Activated naive CD4-positive, alpha-beta T cell treated with anti-CD3 and anti-CD28 coated beads, Interleukin-2, amount 50 U/mL, for 24 hours (primary cell): ENCODE data around the gene GCAT.

Experiments
- H3K27ac Mint-ChIP-seq: one replicate; pipeline ENCODE4 v1.8.0; 2021; ENCODE audit warnings: mild to moderate bottlenecking, mixed read lengths
- H3K27me3 Mint-ChIP-seq: one replicate; pipeline ENCODE4 v1.8.0; 2021; ENCODE audit warnings: mixed read lengths
- H3K36me3 Mint-ChIP-seq: one replicate; pipeline ENCODE4 v1.8.0; 2021; ENCODE audit warnings: mixed read lengths
- H3K4me1 Mint-ChIP-seq: one replicate; pipeline ENCODE4 v1.8.0; 2021; ENCODE audit warnings: mixed read lengths
- H3K4me3 Mint-ChIP-seq: one replicate; pipeline ENCODE4 v1.8.0; 2021; ENCODE audit warnings: mild to moderate bottlenecking, mixed read lengths
- H3K9me3 Mint-ChIP-seq: one replicate; pipeline ENCODE4 v1.8.0; 2021; ENCODE audit warnings: mixed read lengths

Gene GCAT

GRCh38 chr22:37817705-37818408, 10.1 kb downstream of the GCAT start:
- H3K27ac Mint-ChIP-seq = no peak overlapping the region
- peaks cover 2% of the 10 kb centered on the region for H3K36me3 Mint-ChIP-seq
- peaks cover 7% of the 10 kb centered on the region for H3K27me3 Mint-ChIP-seq
- peak overlapping the region; percentile 33 for H3K4me3 Mint-ChIP-seq
- no peaks in the 10 kb centered on the region for H3K9me3 Mint-ChIP-seq
- H3K4me1 Mint-ChIP-seq = peaks cover 12% of the 10 kb centered on the region

- H3K4me3 Mint-ChIP-seq = peak overlapping the region; percentile 69
- H3K27ac Mint-ChIP-seq = no peak overlapping the region
- no peaks in the 10 kb centered on the region for H3K9me3 Mint-ChIP-seq
- H3K4me1 Mint-ChIP-seq = peaks cover 12% of the 10 kb centered on the region
- peaks cover 7% of the 10 kb centered on the region for H3K27me3 Mint-ChIP-seq
- peaks cover 2% of the 10 kb centered on the region for H3K36me3 Mint-ChIP-seq
These were observed 10.8 kb downstream of the GCAT start for GRCh38 chr22:37818409-37819104.

GRCh38 chr22:37819105-37819433, 11.3 kb downstream of the GCAT start:
- H3K27ac Mint-ChIP-seq = no peak overlapping the region
- H3K27me3 Mint-ChIP-seq = peaks cover 7% of the 10 kb centered on the region
- H3K9me3 Mint-ChIP-seq = no peaks in the 10 kb centered on the region
- H3K36me3 Mint-ChIP-seq = peaks cover 2% of the 10 kb centered on the region
- H3K4me3 Mint-ChIP-seq = peak overlapping the region; percentile 69
- H3K4me1 Mint-ChIP-seq = peaks cover 12% of the 10 kb centered on the region

GRCh38 chr22:37820350-37820749, 12.6 kb downstream of the GCAT start:
- Mint-ChIP-seq H3K4me1 (peaks cover 12% of the 10 kb centered on the region), H3K36me3 (peaks cover 2% of the 10 kb centered on the region), H3K4me3 (no peak overlapping the region), H3K27me3 (peaks cover 7% of the 10 kb centered on the region), H3K27ac (no peak overlapping the region), H3K9me3 (no peaks in the 10 kb centered on the region)

DNA sequence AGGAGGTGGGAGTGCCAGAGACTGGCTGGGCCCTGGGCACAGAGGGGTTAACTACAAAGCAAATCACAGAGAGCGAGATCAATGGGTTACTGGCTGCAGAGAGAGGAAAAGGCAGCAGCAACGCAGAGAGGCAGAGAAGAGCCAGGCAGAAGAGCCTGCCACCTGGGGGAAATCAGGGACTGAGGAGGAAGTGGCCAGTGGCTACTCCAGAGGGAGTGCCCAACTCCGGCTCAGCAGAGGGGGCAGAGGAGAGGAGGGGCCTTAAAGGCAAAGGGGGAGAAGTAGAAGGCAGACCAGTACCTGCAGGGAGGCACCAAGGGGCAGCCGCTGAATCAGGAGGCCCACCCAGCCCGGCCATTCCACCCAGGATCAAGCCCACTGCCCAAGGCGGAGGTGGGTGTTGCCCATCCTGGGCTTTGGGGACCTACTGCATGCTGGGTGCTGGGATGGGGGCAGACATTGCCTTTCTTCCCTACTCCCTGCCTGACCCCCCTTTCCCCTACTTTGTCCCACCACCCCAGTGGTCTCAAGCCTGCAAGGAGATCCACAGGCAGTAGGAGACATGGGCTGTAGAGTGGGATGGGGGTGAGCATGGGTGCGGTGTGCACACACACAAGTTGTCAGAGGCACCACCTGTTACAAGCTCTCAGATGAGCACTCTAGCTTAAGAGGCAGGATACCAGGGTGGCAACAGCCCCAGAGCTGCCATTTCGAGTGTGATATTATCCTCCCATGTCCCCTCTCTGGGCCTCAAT, 14.5 kb downstream of the GCAT start:
- Mint-ChIP-seq H3K27ac (no peak overlapping the region), H3K36me3 (peaks cover 2% of the 10 kb centered on the region), H3K4me3 (no peak overlapping the region), H3K4me1 (peaks cover 15% of the 10 kb centered on the region), H3K27me3 (peaks cover 9% of the 10 kb centered on the region), H3K9me3 (no peaks in the 10 kb centered on the region)

- Mint-ChIP-seq H3K4me1 (peaks cover 11% of the 10 kb centered on the region), H3K9me3 (no peaks in the 10 kb centered on the region), H3K36me3 (no peaks in the 10 kb centered on the region), H3K27me3 (peaks cover 6% of the 10 kb centered on the region), H3K4me3 (no peak within 1 kb of the TSS), H3K27ac (peak within 1 kb of the TSS; percentile 51)
These were observed 15.6 kb downstream of the GCAT start, which contains the start of gene GALR3 for GRCh38 chr22:37823134-37823985. Gene GALR3, plus strand, starts transcription at chr22:37823382. Its CDS starts 25 bp downstream, at chr22:37823407.

- H3K9me3 Mint-ChIP-seq = no peaks in the 10 kb centered on the region
- peaks cover 6% of the 10 kb centered on the region for H3K27me3 Mint-ChIP-seq
- no peak overlapping the region for H3K27ac Mint-ChIP-seq
- H3K36me3 Mint-ChIP-seq = no peaks in the 10 kb centered on the region
- peaks cover 3% of the 10 kb centered on the region for H3K4me1 Mint-ChIP-seq
- peak overlapping the region; percentile 62 for H3K4me3 Mint-ChIP-seq
These were observed 17.2 kb downstream of the GCAT start for GRCh38 chr22:37824674-37825641.

DNA sequence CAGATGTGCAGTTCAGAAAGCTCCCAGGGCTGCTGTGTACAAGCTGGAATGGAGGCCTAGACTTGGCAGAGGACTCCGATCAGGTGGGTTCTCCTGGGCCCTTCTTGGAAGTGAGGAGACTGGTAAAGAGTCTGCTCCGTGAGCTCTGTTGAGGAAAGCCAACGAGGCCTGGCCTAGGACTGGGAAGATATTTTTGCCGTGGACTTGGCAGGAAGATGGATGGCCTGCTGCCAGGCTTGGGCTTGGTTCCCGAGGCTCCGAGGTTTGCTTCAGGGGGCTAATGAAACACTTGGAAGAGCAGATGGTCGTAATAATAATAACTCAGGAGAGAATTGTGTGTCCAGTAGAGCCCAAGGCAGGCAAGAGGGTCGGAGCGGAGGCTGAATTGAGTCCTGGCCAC, 19.3 kb downstream of the GCAT start:
- peaks cover 5% of the 10 kb centered on the region for H3K27me3 Mint-ChIP-seq

DNA sequence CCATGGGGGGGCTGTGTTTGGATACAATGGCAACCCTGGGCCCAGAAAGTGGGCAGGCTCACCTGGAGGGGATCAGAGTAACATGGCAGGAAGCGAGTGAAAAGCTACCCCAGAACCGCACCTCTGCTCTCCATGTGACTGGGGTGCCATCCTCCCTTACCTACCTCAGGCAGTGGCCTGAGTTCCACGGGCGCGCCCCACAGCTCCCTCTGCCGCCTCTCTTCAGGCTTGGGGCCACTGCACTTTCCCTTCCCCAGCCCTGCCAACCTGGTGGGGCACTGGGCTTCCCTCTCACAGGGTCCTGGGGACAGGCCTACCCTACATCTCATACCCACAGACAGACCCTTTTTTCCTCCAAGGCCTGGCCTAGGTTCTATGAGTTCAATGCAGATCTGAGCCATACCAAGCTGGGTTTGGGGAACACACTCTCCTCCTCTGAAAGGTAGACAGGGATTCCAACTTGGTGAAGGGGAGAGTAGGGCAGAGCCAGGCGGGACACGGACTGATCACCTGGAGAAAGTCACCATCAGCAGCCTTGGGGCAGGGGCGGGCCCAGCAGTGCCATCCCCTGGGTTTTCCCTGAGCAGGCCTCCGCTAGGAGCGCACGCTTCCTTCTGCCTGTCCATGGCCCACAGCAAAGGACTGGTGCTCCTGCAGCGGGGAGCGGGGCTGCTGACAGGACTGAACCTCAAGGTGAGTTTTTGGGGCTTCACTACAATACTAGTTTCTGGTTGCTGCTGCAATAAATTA, 22.5 kb downstream of the GCAT start:
- no peak overlapping the region for H3K4me3 Mint-ChIP-seq
- peaks cover 2% of the 10 kb centered on the region for H3K27me3 Mint-ChIP-seq
- H3K4me1 Mint-ChIP-seq = peaks cover 3% of the 10 kb centered on the region
- no peak overlapping the region for H3K27ac Mint-ChIP-seq
- no peaks in the 10 kb centered on the region for H3K9me3 Mint-ChIP-seq
- H3K36me3 Mint-ChIP-seq = peaks cover 3% of the 10 kb centered on the region

More for the DNA sequence above, 19.3 kb downstream of the GCAT start:
- Mint-ChIP-seq H3K4me1 (peaks cover 3% of the 10 kb centered on the region), H3K9me3 (no peaks in the 10 kb centered on the region), H3K4me3 (no peak overlapping the region), H3K27ac (peak overlapping the region; percentile 55), H3K36me3 (no peaks in the 10 kb centered on the region)

DNA sequence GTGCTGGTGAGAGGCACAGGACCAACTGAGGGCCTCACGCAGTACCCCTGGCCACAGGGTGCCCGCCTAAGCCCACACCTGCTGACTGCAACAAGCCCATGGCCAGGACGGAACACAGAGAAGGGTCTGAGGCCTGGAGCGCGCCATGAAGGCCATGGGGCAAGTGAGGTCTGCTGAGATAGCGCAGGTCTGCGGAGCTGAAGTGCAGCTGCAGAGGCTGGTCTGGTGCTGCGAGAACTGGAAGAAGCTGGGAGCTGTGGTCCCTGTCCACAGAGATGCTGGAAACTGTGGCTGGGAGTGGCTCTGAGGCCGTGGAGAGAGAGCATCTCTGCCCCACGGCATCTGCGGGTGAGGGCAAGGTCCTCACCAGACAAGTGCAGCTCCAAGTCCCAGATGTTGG, 23.7 kb downstream of the GCAT start:
- Mint-ChIP-seq H3K4me1 (no peaks in the 10 kb centered on the region), H3K36me3 (peaks cover 3% of the 10 kb centered on the region), H3K27ac (no peak overlapping the region), H3K27me3 (no peaks in the 10 kb centered on the region), H3K4me3 (no peak overlapping the region), H3K9me3 (no peaks in the 10 kb centered on the region)

DNA sequence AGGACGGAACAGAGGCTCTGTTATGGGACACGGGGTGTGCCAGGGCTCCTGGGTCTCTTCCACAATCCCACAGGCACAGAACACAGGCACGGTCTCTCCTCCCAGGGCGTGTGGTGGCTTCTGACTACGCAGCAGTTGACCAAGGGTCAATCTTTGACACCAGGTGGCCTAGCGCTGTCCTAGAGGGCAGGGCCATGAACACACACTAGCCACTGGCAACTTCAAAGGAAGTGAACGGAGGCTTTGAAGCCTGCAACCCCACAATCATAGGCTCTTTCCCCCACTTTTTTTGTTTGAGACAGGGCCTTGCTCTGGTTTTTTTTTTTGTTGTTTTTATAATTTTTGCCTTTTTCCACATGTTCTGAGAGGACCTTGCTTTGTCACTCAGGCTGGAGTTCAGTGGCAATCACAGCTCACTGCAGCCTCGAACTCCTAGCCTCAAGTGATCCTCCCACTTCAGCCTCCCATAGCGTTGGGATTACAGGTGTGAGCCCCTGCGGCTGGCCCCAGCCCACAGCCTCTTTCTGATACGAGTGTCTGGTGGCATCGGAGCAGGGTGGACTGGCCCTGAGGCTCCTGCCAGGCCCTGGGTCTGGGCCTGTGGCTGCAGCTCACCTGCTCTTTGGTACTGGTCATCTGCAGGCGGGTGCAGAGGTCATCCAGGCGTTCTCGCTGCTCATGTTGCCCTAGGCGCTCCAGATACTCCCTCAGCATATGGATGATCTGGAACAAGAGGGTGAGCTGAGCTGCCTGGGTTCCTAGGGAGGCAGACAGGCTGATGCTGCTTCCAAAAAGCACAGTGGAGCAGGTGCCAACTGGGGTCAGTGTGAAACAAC, 24.5 kb downstream of the GCAT start:
- Mint-ChIP-seq H3K27me3 (no peaks in the 10 kb centered on the region), H3K27ac (no peak overlapping the region), H3K4me3 (no peak overlapping the region), H3K9me3 (no peaks in the 10 kb centered on the region), H3K36me3 (peaks cover 3% of the 10 kb centered on the region), H3K4me1 (no peaks in the 10 kb centered on the region)

GRCh38 chr22:37842015-37842793, 34.5 kb downstream of the GCAT start:
- Mint-ChIP-seq H3K9me3 (no peaks in the 10 kb centered on the region), H3K27me3 (no peaks in the 10 kb centered on the region), H3K4me1 (peaks cover 14% of the 10 kb centered on the region), H3K4me3 (peak overlapping the region; percentile 66), H3K27ac (no peak overlapping the region), H3K36me3 (no peaks in the 10 kb centered on the region)

DNA sequence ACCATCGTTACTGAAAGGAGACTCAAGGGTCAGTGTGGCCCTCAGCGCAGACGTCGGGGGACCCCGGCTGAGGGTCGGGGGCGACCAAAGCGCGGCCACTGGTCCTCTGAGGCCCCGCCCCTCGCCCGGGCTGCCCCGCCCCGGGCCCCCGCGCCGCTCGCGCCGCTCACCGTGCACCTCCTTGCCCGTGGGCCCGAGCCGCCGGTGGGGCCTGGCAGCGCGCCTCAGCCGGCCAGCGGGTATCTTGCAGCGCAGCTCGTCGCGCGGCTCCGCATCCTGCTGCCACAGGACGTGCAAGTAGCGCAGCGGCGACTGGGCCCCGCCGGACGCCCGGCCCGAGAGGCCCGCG, 36.0 kb downstream of the GCAT start:
- Mint-ChIP-seq H3K4me3 (peak overlapping the region; percentile 88), H3K27ac (peak overlapping the region; percentile 73), H3K4me1 (peaks cover 25% of the 10 kb centered on the region), H3K27me3 (no peaks in the 10 kb centered on the region), H3K36me3 (peaks cover 2% of the 10 kb centered on the region), H3K9me3 (no peaks in the 10 kb centered on the region)
